A673 (cell line): ENCODE data around the gene STPG1. TPM values are rescaled to one million over a fixed set of nuclear protein-coding genes. Genes with fewer than 3 reads are reported as not detected.

Experiments
- BruUV-seq: library from RNA; stranded (reverse); fragments of 400-500 nt; replicated peaks from 2 replicates; lab custom pipeline; 2021; lab: Mats Ljungman, UMichigan
- CTCF ChIA-PET: fragments of 300-600 bp; sonication (Branson Sonifier 250); formaldehyde crosslinking; loops from one replicate; lab custom pipeline; 2022; ENCODE audit warnings: antibody characterized with exemption; lab: Charles Lee
- POLR2A ChIA-PET: fragments of 300-600 bp; sonication (Branson Sonifier 250); formaldehyde crosslinking; loops from one replicate; lab custom pipeline; 2022; ENCODE audit warnings: antibody characterized with exemption; ENCODE audit not compliant: low non-redundant PET; lab: Charles Lee
- DNase-seq: peaks from one replicate; pipeline ENCODE4 v3.0.0-alpha.2; 2015; ENCODE audit warnings: low spot score
- H3K27ac ChIP-seq: fragments of 200-600 bp; sonication (generic); 2 replicates; pipeline ENCODE4 v1.5.1; 2016; ENCODE audit warnings: mixed run types, low read depth, mild to moderate bottlenecking, mixed read lengths, antibody characterized with exemption, low read length; ENCODE audit not compliant: poor library complexity, severe bottlenecking
- H3K27me3 ChIP-seq: fragments of 200-600 bp; sonication (generic); replicated peaks from 2 replicates; pipeline ENCODE4 v1.6.1; 2017; ENCODE audit warnings: mixed run types, low read depth, mild to moderate bottlenecking, mixed read lengths, antibody characterized with exemption, low read length; ENCODE audit not compliant: insufficient read depth, poor library complexity
- H3K36me3 ChIP-seq: fragments of 200-600 bp; sonication (generic); 2 replicates; pipeline ENCODE4 v1.6.1; 2016; ENCODE audit warnings: mixed run types, mild to moderate bottlenecking, mixed read lengths, antibody characterized with exemption, low read length; ENCODE audit not compliant: insufficient read depth, poor library complexity, severe bottlenecking
- H3K4me1 ChIP-seq: fragments of 200-600 bp; sonication (generic); 2 replicates; pipeline ENCODE4 v1.6.1; 2017; ENCODE audit warnings: mixed run types, mild to moderate bottlenecking, mixed read lengths, antibody characterized with exemption, low read length; ENCODE audit not compliant: insufficient read depth, poor library complexity, severe bottlenecking
- H3K4me3 ChIP-seq: fragments of 200-600 bp; sonication (generic); 2 replicates; pipeline ENCODE4 v1.5.1; 2016; ENCODE audit warnings: low read depth, mixed run types, mild to moderate bottlenecking, mixed read lengths, low read length; ENCODE audit not compliant: poor library complexity, severe bottlenecking
- H3K9me3 ChIP-seq: fragments of 200-600 bp; sonication (generic); 2 replicates; pipeline ENCODE4 v1.6.1; 2016; ENCODE audit warnings: mixed run types, low read depth, mild to moderate bottlenecking, mixed read lengths, antibody characterized with exemption, low read length; ENCODE audit not compliant: poor library complexity, severe bottlenecking
- CTCF ChIP-seq: fragments of 300-800, 200-600 bp; sonication (generic); conservative IDR thresholded peaks from 2 replicates; pipeline ENCODE4 v1.5.1; 2017; ENCODE audit warnings: low read depth, mild to moderate bottlenecking, antibody characterized with exemption, low read length, moderate library complexity, mixed read lengths
- EZH2 ChIP-seq: fragments of 200-600 bp; sonication (generic); IDR thresholded peaks from 2 replicates; pipeline ENCODE4 v1.6.1; 2017; ENCODE audit warnings: borderline replicate concordance, low read depth, mild to moderate bottlenecking, mixed read lengths, antibody characterized with exemption, low read length; ENCODE audit not compliant: poor library complexity, severe bottlenecking
- intact Hi-C: fragments of 100-400 bp; cut with micrococcal nuclease; formaldehyde crosslinking; loops from one replicate; pipeline ENCODE4 v1.10.0; 2022; ENCODE audit not compliant: unreplicated experiment
- total RNA-seq: library from RNA; stranded (reverse); gene quantifications from 2 replicates; pipeline ENCODE4 v1.2.3, GENCODE V29; 2021

The STPG1 gene
- total RNA-seq, 1 experiment from 2014 or later, result 7.2 TPM

GRCh38 chr1:24392604-24392946 lies 21.0 kb downstream of the STPG1 start:
- H3K27me3 ChIP-seq, result no peaks in the 10 kb centered on the region
- peaks cover 24% of the 10 kb centered on the region for H3K4me1 ChIP-seq
- CTCF ChIA-PET, result interaction anchor here (0.6 to 4.2 kb wide), 11 partner anchors 11 to 621 kb away, joined by 3 to 159 read pairs (median 4); partner anchors contain the start of gene NIPAL3
- TF ChIP-seq EZH2, result no peak
- TF ChIP-seq CTCF, result peak; percentile 40; the same call in 1 of the 2 replicates
- no peaks in the 10 kb centered on the region for H3K36me3 ChIP-seq
- POLR2A ChIA-PET, result interaction anchor here (0.6 kb wide), 1 partner anchor 15 kb away, joined by 3 read pairs; no protein-coding TSS in a partner anchor
- no peak overlapping the region for H3K4me3 ChIP-seq
- H3K27ac ChIP-seq, result no peak overlapping the region
- no TSS peak for BruUV-seq
- H3K9me3 ChIP-seq, result no peaks in the 10 kb centered on the region
- intact Hi-C loops, result loop anchor here (5.0 kb wide), 1 partner anchor 245 kb away; no protein-coding TSS in a partner anchor
- no peak for DNase-seq

- Histone ChIP-seq H3K4me3 (no peak overlapping the region), H3K36me3 (no peaks in the 10 kb centered on the region), H3K9me3 (no peaks in the 10 kb centered on the region), H3K27me3 (no peaks in the 10 kb centered on the region), H3K27ac (no peak overlapping the region), H3K4me1 (peaks cover 24% of the 10 kb centered on the region)
- no TSS peak for BruUV-seq
- peak; percentile 75 for DNase-seq
- ChIA-PET POLR2A (interaction anchor here (0.5 to 0.6 kb wide), 4 partner anchors 10 to 535 kb away, joined by 3 to 13 read pairs (median 4); no protein-coding TSS in a partner anchor), CTCF (interaction anchor here (0.6 to 4.2 kb wide), 16 partner anchors 10 to 620 kb away, joined by 3 to 159 read pairs (median 4); partner anchors contain the start of gene NIPAL3)
- intact Hi-C loops, result loop anchor here (1.0 to 5.0 kb wide), 4 partner anchors 193 to 321 kb away; no protein-coding TSS in a partner anchor
- TF ChIP-seq CTCF (peak; percentile 88), EZH2 (no peak)
Measured at GRCh38 chr1:24391882-24392603, 21.5 kb downstream of the STPG1 start.

- DNase-seq, result peak; percentile 85
- ChIA-PET CTCF (interaction anchor here (0.6 to 4.2 kb wide), 9 partner anchors 24 to 320 kb away, joined by 3 to 159 read pairs (median 5); partner anchors contain the start of gene NIPAL3), POLR2A (interaction anchor here (0.5 kb wide), 1 partner anchor 534 kb away, joined by 3 read pairs; no protein-coding TSS in a partner anchor)
- TF ChIP-seq CTCF, result peak; percentile 97
- TF ChIP-seq EZH2, result no peak
- Histone ChIP-seq H3K27ac (no peak overlapping the region), H3K9me3 (no peaks in the 10 kb centered on the region), H3K27me3 (no peaks in the 10 kb centered on the region), H3K36me3 (no peaks in the 10 kb centered on the region), H3K4me3 (no peak overlapping the region), H3K4me1 (peaks cover 27% of the 10 kb centered on the region)
- intact Hi-C loops, result loop anchor here (1.0 to 5.0 kb wide), 4 partner anchors 192 to 320 kb away; no protein-coding TSS in a partner anchor
- no TSS peak for BruUV-seq
Measured at GRCh38 chr1:24390924-24391782, 22.4 kb downstream of the STPG1 start.
